Nephron progenitor cell (in vitro differentiated cells): ENCODE results near the gene FBXL14.

Source experiments
- DNase-seq: peaks from one replicate; pipeline ENCODE4 v3.0.0; 2021
- H3K27ac Mint-ChIP-seq: 2 replicates; pipeline ENCODE4 v1.8.0; 2021; ENCODE audit warnings: mild to moderate bottlenecking, moderate library complexity, mixed read lengths
- H3K27me3 Mint-ChIP-seq: 2 replicates; pipeline ENCODE4 v1.8.0; 2021; ENCODE audit warnings: mild to moderate bottlenecking, low read depth, mixed read lengths; ENCODE audit not compliant: poor library complexity
- H3K36me3 Mint-ChIP-seq: 2 replicates; pipeline ENCODE4 v1.8.0; 2021; ENCODE audit warnings: low read depth, mixed read lengths
- H3K4me1 Mint-ChIP-seq: 2 replicates; pipeline ENCODE4 v1.8.0; 2021; ENCODE audit warnings: mixed read lengths
- H3K4me3 Mint-ChIP-seq: 2 replicates; pipeline ENCODE4 v1.8.0; 2021; ENCODE audit warnings: mild to moderate bottlenecking, moderate library complexity, mixed read lengths
- H3K9me3 Mint-ChIP-seq: 2 replicates; pipeline ENCODE4 v1.8.0; 2021; ENCODE audit warnings: mild to moderate bottlenecking, moderate library complexity, mixed read lengths
- TF ChIP-seq, protein P1 (sequence below): fragments of 200-600 bp; sonication (generic); IDR thresholded peaks from 2 replicates; pipeline ENCODE4 v1.5.0; 2021; ENCODE audit warnings: antibody characterized with exemption

FBXL14 gene

DNA sequence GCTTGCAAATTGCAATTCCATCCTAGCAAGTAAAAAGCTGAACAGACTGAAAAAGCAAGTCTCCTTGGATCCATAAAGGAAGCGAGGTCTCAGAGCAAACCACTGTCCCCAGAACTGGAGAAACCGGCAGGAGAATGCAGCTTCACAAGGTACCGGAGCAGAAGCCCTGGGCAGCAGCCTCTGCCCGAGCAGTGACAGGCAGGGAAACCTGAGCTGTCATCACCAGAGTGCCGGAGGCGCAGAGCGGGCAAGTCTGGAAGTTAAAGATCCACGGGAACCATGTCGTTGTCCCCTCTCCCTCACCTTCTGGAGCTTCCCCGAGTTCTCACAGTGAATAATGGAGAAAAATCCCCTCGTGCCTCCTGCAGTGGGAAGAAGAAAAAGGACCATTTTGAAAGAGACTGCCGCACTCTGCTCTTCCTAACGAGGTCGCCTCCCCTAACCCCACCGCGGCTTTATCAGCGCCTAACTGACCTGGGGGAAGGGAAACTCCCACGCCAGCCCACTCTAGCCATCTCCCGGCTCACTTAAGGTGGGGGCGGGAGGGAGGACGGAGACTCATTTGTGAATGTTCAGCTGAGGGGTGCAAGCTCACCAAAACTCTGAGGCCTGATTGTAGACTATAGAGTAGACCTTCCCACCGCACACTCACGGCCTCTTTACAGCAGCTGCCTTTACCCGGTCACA lies 27.8 kb downstream of the FBXL14 start:
- H3K4me3 Mint-ChIP-seq = peak overlapping the region; percentile 66
- no peak overlapping the region for H3K27ac Mint-ChIP-seq

DNA sequence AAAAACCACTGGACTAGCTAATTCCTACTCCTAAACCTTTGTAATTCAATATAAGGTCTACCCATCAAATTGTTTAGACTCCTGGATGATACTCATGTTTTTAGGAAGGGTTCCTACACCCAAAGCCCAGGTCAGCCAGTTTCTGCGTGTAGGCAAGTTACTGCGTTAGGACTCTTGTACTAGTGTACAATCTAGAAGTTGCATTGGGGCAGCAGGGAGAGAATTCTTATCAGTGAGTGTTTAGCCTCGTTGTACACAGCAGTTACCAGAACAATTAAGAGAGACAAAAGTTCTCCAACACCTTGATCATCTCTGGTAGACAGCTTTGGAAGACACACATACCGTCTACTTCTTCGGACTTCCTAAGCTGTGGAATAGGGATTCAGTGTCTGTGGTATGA lies 29.2 kb downstream of the FBXL14 start:
- H3K27ac Mint-ChIP-seq = no peak overlapping the region

More for the DNA sequence above, 27.8 kb downstream of the FBXL14 start:
- no peaks in the 10 kb centered on the region for H3K9me3 Mint-ChIP-seq
- H3K27me3 Mint-ChIP-seq = peaks cover 35% of the 10 kb centered on the region
- peaks cover 6% of the 10 kb centered on the region for H3K36me3 Mint-ChIP-seq
- TF ChIP-seq, protein P1, sequence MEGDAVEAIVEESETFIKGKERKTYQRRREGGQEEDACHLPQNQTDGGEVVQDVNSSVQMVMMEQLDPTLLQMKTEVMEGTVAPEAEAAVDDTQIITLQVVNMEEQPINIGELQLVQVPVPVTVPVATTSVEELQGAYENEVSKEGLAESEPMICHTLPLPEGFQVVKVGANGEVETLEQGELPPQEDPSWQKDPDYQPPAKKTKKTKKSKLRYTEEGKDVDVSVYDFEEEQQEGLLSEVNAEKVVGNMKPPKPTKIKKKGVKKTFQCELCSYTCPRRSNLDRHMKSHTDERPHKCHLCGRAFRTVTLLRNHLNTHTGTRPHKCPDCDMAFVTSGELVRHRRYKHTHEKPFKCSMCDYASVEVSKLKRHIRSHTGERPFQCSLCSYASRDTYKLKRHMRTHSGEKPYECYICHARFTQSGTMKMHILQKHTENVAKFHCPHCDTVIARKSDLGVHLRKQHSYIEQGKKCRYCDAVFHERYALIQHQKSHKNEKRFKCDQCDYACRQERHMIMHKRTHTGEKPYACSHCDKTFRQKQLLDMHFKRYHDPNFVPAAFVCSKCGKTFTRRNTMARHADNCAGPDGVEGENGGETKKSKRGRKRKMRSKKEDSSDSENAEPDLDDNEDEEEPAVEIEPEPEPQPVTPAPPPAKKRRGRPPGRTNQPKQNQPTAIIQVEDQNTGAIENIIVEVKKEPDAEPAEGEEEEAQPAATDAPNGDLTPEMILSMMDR = no peak
- DNase-seq = peak; percentile 47
- peaks cover 27% of the 10 kb centered on the region for H3K4me1 Mint-ChIP-seq

DNA sequence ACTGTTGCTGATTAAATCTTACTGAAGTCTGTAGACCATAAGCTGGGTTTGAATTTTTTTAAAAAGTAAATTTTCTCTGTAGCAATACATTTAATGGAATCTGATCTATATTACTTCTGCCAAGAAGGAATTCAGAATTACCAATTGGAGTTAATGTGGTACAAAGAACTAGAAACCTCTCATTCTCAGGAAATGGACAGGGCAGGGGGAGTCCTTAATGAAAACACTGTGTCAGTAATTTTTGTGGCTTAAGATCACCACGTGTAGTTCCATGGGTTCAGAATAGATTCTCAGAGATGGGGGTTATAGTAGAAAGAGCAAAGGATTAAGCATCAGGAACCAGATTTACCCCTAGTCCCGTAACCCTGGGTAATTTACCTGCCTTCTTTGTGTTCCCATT lies 30.3 kb downstream of the FBXL14 start:
- Mint-ChIP-seq H3K9me3 (peaks cover 5% of the 10 kb centered on the region), H3K4me1 (peaks cover 42% of the 10 kb centered on the region), H3K4me3 (no peak overlapping the region), H3K36me3 (peaks cover 8% of the 10 kb centered on the region), H3K27me3 (peaks cover 22% of the 10 kb centered on the region), H3K27ac (no peak overlapping the region)
- TF ChIP-seq, protein P1 = no peak
- DNase-seq = no peak

More for the DNA sequence above, 29.2 kb downstream of the FBXL14 start:
- no peak overlapping the region for H3K4me3 Mint-ChIP-seq
- peaks cover 30% of the 10 kb centered on the region for H3K27me3 Mint-ChIP-seq
- H3K4me1 Mint-ChIP-seq = peaks cover 33% of the 10 kb centered on the region
- no peak for DNase-seq
- H3K9me3 Mint-ChIP-seq = no peaks in the 10 kb centered on the region
- H3K36me3 Mint-ChIP-seq = peaks cover under 1% of the 10 kb centered on the region
- TF ChIP-seq, protein P1 = no peak

DNA sequence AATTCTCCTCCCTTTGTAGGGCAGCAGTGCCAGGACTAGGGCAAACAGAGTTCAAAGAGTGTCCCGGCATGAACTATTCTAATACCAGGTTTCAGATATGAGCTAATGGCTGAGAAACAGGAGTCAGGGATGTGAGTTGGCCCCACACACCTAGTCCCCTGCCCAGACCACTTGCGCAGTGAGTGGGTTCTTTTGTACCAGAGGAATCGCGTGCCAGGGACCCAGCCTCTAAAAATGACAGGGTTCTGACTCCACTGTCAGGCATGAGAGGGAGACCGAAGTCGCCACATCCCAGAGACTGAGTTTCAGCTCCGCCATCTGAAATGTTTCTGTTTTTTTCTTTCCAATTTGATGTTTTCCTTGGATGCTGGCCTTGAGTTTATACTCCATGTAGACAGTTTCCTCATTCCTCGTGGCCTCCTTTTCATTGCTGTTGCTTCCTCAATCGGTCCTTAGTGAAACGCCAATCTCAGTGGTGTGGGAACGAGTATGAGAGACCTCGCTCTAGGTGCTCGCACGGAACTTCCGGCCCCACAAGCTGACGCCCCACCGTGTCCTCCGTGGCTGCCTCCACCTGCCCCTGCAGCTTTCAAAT lies 31.5 kb downstream of the FBXL14 start:
- DNase-seq = no peak
- H3K27ac Mint-ChIP-seq = no peak overlapping the region
- TF ChIP-seq, protein P1 = no peak
- H3K36me3 Mint-ChIP-seq = peaks cover 16% of the 10 kb centered on the region
- H3K9me3 Mint-ChIP-seq = peaks cover 9% of the 10 kb centered on the region
- peaks cover 16% of the 10 kb centered on the region for H3K27me3 Mint-ChIP-seq
- H3K4me1 Mint-ChIP-seq = peaks cover 42% of the 10 kb centered on the region
- H3K4me3 Mint-ChIP-seq = no peak overlapping the region

DNA sequence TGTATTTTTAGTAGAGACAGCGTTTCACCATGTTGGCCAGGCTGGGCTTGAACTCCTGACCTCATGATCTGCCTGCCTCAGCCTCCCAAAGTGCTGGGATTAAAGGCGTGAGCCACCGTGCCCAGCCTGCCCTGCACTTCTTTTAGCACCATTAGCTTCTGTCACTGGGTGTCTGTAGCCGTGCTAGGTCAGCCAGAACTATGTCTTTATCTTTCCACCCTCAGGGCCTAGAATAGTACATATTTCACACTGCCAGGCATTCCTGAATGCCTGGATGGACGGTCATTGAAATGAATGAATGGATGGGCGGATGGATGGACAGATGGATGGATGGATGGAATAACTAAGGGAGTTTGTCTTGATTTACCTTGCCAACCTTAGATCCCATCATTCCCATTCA lies 33.7 kb downstream of the FBXL14 start:
- H3K27me3 Mint-ChIP-seq = peaks cover 3% of the 10 kb centered on the region
- peaks cover 28% of the 10 kb centered on the region for H3K4me1 Mint-ChIP-seq
- H3K4me3 Mint-ChIP-seq = no peak overlapping the region
- TF ChIP-seq, protein P1 = no peak
- H3K9me3 Mint-ChIP-seq = peaks cover 18% of the 10 kb centered on the region
- H3K27ac Mint-ChIP-seq = peak overlapping the region; percentile 79
- peaks cover 22% of the 10 kb centered on the region for H3K36me3 Mint-ChIP-seq
- no peak for DNase-seq
